Heart right ventricle (tissue), 16 donors: ENCODE results near the gene SMAD7. TPM values are rescaled to one million over a fixed set of nuclear protein-coding genes. Genes with fewer than 3 reads are reported as not detected.
A peak's percentile ranks its signal among the peaks of the same experiment; 100 is the strongest.

Source experiments
- ATAC-seq, 8 donors: fragments of 200-7000 bp; cut with Tn5 transposase; one replicate each; pipeline ENCODE4 v1.9.1; 2020; ENCODE audit warnings: mild to moderate bottlenecking in 8 of 8, moderate library complexity in 8 of 8, moderate number of reproducible peaks in 1 of 8
- DNase-seq, 2 donors: peaks; one replicate each; pipeline ENCODE4 v3.0.0-alpha.2; 2020
- H3K27ac ChIP-seq, 10 donors: fragments of 200-600 bp; sonication (generic) in 2 of 10; one replicate each; pipeline versions ENCODE4 v1.5.0 to v1.8.0; 2020 to 2022; ENCODE audit warnings: mild to moderate bottlenecking in 3 of 10
- H3K27me3 ChIP-seq, 7 donors: fragments of 200-600 bp; one replicate each; pipeline ENCODE4 v1.8.0; 2021 to 2022; ENCODE audit warnings: mild to moderate bottlenecking in 2 of 7
- H3K36me3 ChIP-seq, 9 donors: fragments of 200-600 bp; sonication (generic) in 1 of 9; one replicate each; pipeline versions ENCODE4 v1.5.0 to v1.8.0; 2020 to 2022; ENCODE audit warnings: mild to moderate bottlenecking in 2 of 9
- H3K4me1 ChIP-seq, 9 donors: fragments of 200-600 bp; sonication (generic) in 1 of 9; one replicate each; pipeline versions ENCODE4 v1.5.0 to v1.8.0; 2020 to 2022; ENCODE audit warnings: mild to moderate bottlenecking in 4 of 9
- H3K4me3 ChIP-seq, 10 donors: fragments of 200-600 bp; sonication (generic) in 2 of 10; one replicate each; pipeline versions ENCODE4 v1.5.0 to v1.8.0; 2020 to 2022; ENCODE audit warnings: mild to moderate bottlenecking in 7 of 10, moderate library complexity in 2 of 10
- H3K9me3 ChIP-seq, 11 donors: fragments of 200-600 bp in 10 of 11; sonication (generic) in 2 of 11; one replicate each; pipeline versions ENCODE4 v1.5.0 to v1.8.0; 2013 to 2022; ENCODE audit warnings: mild to moderate bottlenecking in 2 of 11, control low read depth in 1 of 11, moderate library complexity in 1 of 11
- CTCF ChIP-seq, 9 donors: fragments of 200-600 bp; sonication (generic) in 2 of 9; IDR thresholded peaks; one replicate each; pipeline versions ENCODE4 v1.5.0 to v1.8.0; 2021 to 2022; ENCODE audit warnings: antibody characterized with exemption in 9 of 9, mild to moderate bottlenecking in 5 of 9, moderate library complexity in 1 of 9
- WGBS, 2 donors: extraction: QIAGEN DNeasy Blood & Tissue Kit; methylation state at CpG; one replicate each; pipeline ENCODE4 v1.1.7; 2013; ENCODE audit warnings: inconsistent platforms in 1 of 2; 5-methylcytosine and 5-hydroxymethylcytosine counted together
- intact Hi-C, 10 donors: fragments of 100-400 bp; cut with DNase I; formaldehyde crosslinking; loops; one replicate each; pipeline versions ENCODE4 v1.11.1 to v1.14.2; 2022
- polyA plus RNA-seq, 2 donors: library from polyadenylated mRNA; stranded (reverse); fragments of 200-250 nt; gene quantifications; one replicate each; pipeline ENCODE4 v1.2.3, GENCODE V29; 2013
- total RNA-seq, 10 donors: library from RNA; stranded (reverse); fragmentation: NEBNext Ultra II Directional in 3 of 10; extraction: Animal tissue kit (Norgen Biotek cat#: 25700) in 3 of 10; gene quantifications; one replicate each; pipeline versions ENCODE4 v1.2.1 to v1.2.4, GENCODE V29; 2021 to 2023
- donor health status: Arrhythmogenic right ventricular cardiomyopathy.
- donor health status: ischemic (EF 13 %, LVEDD 7.1; RV severe dilation, severe dysfunction).
- donor health status: healthy with polysubstance abuse.
- donor health status: DM: no; HTN: yes; CAD: no.
- donor health status: DM: no; HTN: no; CAD: no.
- donor health status: ischemic (EF 25% LVEDD 6.9; RV normal size, moderate dysfunction).
- donor health status: ischemic (EF 25% LVEDD 5.7; RV mildly dilated, moderate dysfunction).
- donor health status: healthy.
- donor health status: DM: yes; HTN: yes; CAD: no.
- donor health status: Ischemic cardiomyopathy.
- donor health status: ischemic (EF 35%, LVEDD 5.7; RV mildly dilated, moderate dysfunction).
- donor health status: nonischemic (EF 11% LVEDD 7.7; RV severe dilation, severe dysfunction).
- donor health status: DM: yes; HTN: yes; CAD: no.
- donor health status: PGD.
- donor health status: ischemic (EF 29% LVEDD 5.4; RV normal size, mild dysfunction).
- donor health status: nonischemic (EF 23%, LVEDD 6.1; RV moderate dilation, normal function).

Gene SMAD7
- total and polyA plus RNA-seq, 12 donors, result 6.7 to 28.6 (median 19.2) TPM

- 75 to 80% methylated on average over 12 of the region's 12 CpGs for WGBS, 2 donors
- Histone ChIP-seq H3K4me1 (peaks cover 0 to 37% (median 6%) of the 10 kb centered on the region in 9 donors), H3K36me3 (peaks cover 0 to 15% (median 0%) of the 10 kb centered on the region in 9 donors), H3K27ac (no peak overlapping the region), H3K4me3 (no peak overlapping the region), H3K9me3 (no peaks in the 10 kb centered on the region), H3K27me3 (no peaks in the 10 kb centered on the region)
- TF ChIP-seq CTCF (IDR thresholded peaks at IDR 0.05), result no peak
- DNase-seq (no peak), ATAC-seq (peak in 2 of 8 donors; percentile 10 to 32)
- intact Hi-C loops, result no loop called here
Observed at GRCh38 chr18:48914581-48915251, 36.0 kb downstream of the SMAD7 start.

GRCh38 chr18:48913775-48914174 lies 37.0 kb downstream of the SMAD7 start:
- no peak for TF ChIP-seq CTCF (IDR thresholded peaks at IDR 0.05)
- Histone ChIP-seq H3K9me3 (no peaks in the 10 kb centered on the region), H3K27ac (no peak overlapping the region), H3K4me1 (peaks cover 0 to 30% (median 6%) of the 10 kb centered on the region in 9 donors), H3K27me3 (no peaks in the 10 kb centered on the region), H3K36me3 (peaks cover 0 to 6% (median 0%) of the 10 kb centered on the region in 9 donors), H3K4me3 (no peak overlapping the region)
- ATAC-seq, result no peak
- no peak for DNase-seq
- WGBS, 2 donors, result 79 to 92% methylated on average over 3 of the region's 3 CpGs
- intact Hi-C loops, result no loop called here

- H3K27me3 ChIP-seq, result no peaks in the 10 kb centered on the region
- no peak overlapping the region for H3K27ac ChIP-seq
- H3K4me1 ChIP-seq, result peaks cover 0 to 24% (median 6%) of the 10 kb centered on the region in 9 donors
- H3K36me3 ChIP-seq, result no peaks in the 10 kb centered on the region
- DNase-seq (no peak), ATAC-seq (peak in 1 of 8 donors; percentile 18)
- 96 to 98% methylated on average over 5 of the region's 5 CpGs for WGBS, 2 donors
- H3K4me3 ChIP-seq, result no peak overlapping the region
- TF ChIP-seq CTCF (IDR thresholded peaks at IDR 0.05), result peak in 4 of 9 donors; percentile 11 to 41 (median 17)
- H3K9me3 ChIP-seq, result no peaks in the 10 kb centered on the region
- intact Hi-C loops, result no loop called here
Observed at GRCh38 chr18:48913201-48913600, 37.6 kb downstream of the SMAD7 start.

GRCh38 chr18:48910972-48911545 lies 39.7 kb downstream of the SMAD7 start:
- Histone ChIP-seq H3K4me3 (no peak overlapping the region), H3K27me3 (no peaks in the 10 kb centered on the region), H3K36me3 (no peaks in the 10 kb centered on the region), H3K27ac (no peak overlapping the region), H3K9me3 (no peaks in the 10 kb centered on the region), H3K4me1 (peaks cover 0 to 9% (median 6%) of the 10 kb centered on the region in 9 donors)
- no peak for ATAC-seq
- DNase-seq, result no peak
- intact Hi-C loops, result no loop called here
- 87% methylated on average over 17 of the region's 17 CpGs for WGBS, 2 donors
- no peak for TF ChIP-seq CTCF (IDR thresholded peaks at IDR 0.05)
